Stimulated activated CD4-positive, alpha-beta T cell treated with anti-CD3 and anti-CD28 coated beads, Interleukin-4, amount 100 ng/mL, for 1 hour (primary cell): ENCODE measurements around the gene FBXO47.
"Not testable (repeated sequence)": the region's sequence is repeated elsewhere in the genome, so short reads cannot be mapped to it uniquely, and the experiment has no call there.

Experiments
- DNase-seq: peaks from one replicate; pipeline ENCODE4 v3.0.0-alpha.2; 2020

FBXO47 gene

DNA sequence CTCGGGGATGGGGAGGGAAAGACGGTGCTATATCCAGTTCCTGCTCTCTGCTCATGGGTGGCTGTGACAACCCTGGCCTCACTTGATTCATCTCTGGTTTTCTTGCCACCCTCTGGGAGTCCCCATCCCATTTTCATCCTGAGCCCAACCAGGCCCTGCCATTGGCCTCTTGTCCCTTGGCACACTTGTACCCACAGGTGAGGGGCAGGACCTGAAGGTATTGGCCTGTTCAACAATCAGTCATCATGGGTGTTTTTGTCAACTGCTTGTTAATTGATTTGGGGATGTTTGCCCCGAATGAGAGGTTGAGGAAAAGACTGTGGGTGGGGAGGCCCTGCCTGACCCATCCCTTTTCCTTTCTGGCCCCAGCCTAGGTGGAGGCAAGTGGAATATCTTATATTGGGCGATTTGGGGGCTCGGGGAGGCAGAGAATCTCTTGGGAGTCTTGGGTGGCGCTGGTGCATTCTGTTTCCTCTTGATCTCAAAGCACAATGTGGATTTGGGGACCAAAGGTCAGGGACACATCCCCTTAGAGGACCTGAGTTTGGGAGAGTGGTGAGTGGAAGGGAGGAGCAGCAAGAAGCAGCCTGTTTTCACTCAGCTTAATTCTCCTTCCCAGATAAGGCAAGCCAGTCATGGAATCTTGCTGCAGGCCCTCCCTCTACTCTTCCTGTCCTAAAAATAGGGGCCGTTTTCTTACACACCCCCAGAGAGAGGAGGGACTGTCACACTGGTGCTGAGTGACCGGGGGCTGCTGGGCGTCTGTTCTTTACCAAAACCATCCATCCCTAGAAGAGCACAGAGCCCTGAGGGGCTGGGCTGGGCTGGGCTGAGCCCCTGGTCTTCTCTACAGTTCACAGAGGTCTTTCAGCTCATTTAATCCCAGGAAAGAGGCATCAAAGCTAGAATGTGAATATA, 46.6 kb downstream of the FBXO47 start:
- DNase-seq, result no peak

- no peak for DNase-seq
These were observed 47.7 kb downstream of the FBXO47 start for GRCh38 chr17:38919316-38920078.

- no peak for DNase-seq
These were observed 48.3 kb downstream of the FBXO47 start for GRCh38 chr17:38918916-38919315.

DNA sequence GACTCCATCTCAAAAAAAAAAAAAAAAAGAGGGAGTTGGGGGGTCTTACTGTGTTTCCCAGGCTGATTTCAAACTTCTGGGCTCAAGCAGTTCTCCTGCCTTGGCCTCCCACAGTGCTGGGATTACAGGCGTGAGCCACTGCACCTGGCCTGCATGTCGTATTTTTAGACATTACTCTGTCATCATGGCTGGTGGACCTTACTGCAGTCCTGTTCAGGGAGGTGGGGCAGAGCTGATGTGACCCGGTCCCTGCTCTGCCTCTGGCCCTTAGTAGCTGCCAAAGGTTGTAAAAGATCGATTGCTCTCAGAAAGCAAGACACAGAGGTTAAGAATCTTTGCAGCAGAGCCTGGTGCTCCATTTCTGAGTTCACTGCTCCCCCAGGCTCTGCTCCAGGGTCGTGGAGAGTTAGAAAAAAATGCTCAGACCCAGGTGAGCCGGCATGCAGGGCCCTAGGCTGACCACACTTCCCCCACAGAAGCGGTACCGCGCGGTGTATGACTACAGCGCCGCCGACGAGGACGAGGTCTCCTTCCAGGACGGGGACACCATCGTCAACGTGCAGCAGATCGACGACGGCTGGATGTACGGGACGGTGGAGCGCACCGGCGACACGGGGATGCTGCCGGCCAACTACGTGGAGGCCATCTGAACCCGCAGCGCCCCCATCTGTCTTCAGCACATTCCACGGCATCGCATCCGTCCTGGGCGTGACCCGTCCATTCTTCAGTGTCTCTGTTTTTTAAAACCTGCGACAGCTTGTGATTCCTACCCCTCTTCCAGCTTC, 48.9 kb downstream of the FBXO47 start:
- DNase-seq, result no peak

DNA sequence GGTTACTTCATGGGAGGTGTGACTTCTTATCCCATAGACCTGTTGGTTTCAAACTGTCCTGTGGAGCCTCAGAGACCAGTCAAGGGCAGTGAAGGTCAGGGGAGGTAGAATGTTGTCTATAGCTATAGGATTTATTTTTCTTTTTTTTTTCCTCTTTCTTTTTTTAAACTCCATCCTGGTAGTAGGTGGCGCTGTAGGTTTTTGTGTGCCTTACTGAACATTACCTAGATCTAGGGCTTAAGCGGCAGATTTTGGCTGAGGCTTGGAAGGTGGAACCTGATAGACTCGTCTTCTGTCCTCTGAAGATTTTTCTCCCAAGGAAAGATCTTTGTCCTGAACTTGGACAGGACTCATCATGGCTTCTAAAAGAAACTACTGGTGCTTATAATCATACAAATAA, 49.9 kb downstream of the FBXO47 start:
- no peak for DNase-seq

DNA sequence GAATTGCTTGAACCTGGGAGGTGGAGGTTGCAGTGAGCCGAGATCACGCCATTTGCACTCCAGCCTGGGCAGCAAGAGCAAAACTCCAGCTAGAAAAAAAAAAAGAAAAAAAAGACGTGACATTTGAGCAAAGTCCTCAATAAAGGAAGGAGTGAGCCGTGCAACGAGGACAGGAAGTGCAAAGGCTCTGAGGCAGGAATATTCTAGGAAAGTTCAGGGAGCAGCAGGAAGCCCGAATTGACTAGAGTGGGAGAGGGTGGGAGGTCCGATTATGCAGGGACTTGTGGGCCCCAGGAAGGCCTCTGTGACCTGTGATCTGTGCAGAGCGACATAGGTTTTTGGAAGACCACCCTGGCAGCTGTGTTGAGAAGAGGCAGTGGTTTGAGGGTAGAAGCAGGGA, 50.4 kb downstream of the FBXO47 start:
- DNase-seq, result no peak

DNA sequence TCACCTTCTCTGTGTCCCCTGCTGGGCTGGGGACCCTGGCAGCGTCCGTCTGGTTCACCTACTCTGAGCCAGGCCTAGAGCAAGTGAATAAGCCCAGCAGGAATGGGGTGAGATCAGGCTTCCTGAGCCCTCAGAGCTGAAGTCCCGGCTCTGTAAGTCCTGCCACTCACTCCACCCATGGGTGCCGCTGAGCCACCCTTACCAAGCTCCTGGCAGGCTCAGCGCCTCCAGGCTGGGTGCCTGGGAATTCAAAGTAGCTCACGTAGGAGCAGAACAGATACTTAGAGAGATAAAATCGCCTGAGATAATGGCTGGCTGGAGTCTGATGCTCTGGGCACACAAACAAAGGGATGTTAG, 51.6 kb downstream of the FBXO47 start:
- DNase-seq, result no peak

DNA sequence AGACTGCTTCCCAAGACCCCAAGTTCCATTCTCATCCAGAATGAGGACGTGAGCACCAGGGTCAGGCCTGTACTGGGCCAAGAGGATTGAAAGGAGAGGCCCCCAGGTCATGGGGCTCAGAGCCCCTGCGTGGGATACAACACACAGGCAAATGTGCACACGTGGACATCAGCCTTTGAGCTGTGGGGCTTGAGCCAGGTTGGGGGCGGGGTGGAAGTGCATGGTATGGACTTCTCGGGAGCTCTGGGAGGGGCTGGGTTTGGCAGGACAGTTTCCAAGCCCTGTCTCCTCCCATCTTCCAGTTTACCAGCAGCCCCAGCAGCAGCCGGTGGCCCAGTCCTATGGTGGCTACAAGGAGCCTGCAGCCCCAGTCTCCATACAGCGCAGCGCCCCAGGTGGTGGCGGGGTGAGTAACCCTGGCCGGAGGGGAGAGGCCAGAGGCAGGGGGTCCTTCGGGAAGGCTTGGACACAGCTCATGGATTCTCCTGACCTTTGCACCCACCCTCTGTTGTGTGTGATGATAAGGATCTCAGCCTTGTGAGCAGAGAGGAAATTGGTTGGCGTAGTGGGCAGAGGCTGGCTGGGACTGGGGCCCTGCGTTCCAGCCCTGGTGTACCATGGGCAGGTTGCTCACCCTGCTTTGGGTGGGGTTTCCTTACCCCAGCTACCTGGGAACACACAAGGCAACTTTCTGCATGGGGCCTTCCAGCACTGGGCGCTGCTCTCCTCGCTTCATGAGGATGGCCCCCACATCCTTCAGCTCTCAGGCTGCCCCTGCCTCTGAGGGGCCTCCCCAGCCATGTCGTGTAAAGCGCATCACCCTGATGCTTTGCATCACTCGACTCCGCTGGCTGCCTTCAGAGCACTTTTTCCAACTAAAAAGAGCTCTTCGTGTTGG, 52.2 kb downstream of the FBXO47 start:
- no peak for DNase-seq

GRCh38 chr17:38912221-38912813, 54.9 kb downstream of the FBXO47 start:
- DNase-seq, result no peak

DNA sequence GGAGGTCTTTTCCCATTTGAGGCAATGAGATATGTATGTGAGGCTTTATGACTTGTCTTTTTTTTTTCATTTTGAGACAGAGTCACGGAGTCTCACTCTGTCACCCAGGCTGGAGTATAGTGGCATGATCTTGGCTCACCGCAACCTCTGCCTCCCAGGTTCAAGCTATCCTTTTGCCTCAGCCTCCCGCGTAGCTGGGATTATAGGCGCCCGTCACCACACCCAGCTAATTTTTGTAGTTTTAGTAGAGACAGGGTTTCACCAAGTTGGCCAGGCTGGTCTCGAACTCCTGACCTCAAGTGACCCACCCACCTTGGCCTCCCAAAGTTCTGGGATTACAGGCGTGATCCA, 55.5 kb downstream of the FBXO47 start:
- not testable (repeated sequence) for DNase-seq

GRCh38 chr17:38911081-38911730, 56.0 kb downstream of the FBXO47 start:
- DNase-seq, result no peak

GRCh38 chr17:38910325-38910724, 56.9 kb downstream of the FBXO47 start:
- DNase-seq, result no peak

DNA sequence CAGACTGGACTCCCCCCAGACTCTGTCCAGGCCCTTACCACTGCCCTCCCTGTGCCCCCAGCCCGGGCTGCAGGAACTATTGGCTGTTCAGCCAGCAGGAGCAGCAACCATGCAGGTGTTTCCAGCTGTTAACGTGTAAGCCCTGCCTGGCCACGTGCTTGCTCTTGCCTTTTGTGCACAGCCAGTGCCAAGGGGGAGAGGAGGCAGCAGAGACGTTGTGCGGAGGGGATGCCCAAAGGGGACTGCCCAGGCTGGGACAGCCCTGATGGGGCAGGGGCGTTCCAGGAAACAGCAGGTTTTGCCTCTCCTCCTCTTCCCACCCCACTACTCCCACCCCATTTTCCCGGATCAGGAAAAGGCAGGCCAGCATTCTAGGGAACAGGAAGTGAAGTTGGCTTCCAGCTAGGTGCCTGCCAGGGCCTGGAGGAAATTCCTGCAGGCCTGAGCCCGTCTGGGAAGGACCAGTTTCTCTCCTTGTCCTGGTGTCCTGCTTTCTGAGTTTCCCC, 58.5 kb downstream of the FBXO47 start:
- no peak for DNase-seq

DNA sequence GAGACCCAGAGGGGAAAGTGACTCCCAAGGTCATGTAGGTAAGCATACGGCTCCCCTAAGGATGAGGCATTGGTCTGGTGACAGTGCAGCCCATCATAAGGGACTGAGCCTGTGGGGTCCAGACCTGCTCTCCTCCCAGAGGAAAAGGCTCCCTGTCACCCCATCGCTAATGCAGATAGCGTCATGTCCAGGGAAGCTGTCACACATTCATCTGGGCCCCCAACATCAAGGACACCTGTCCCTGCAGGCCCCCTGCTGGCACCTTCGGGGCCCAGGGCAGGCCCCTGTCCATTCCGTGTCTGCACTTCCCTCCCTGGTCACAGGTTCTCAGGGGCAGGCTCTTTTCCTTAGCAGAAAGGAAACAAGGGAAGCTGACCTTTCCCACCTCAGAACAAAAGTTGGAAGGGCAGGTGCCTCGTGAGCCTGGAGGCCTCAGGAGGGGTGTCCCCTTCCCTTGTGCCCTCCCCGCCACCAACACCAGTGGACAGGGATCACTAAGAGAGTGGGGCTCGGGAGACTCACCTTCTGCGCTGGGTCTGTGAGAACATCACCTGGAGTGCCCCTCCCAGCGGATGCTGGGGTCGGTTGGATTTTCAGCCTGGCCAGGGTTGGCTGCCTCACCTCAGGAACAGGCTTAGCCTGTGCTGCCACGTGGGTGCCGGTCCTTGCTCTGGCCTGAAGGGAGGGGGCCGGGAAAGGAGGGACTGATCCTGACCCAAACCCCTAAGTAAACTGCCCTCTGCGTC, 59.1 kb downstream of the FBXO47 start:
- no peak for DNase-seq

- DNase-seq, result no peak
These were observed 60.6 kb downstream of the FBXO47 start for GRCh38 chr17:38906460-38907228.

GRCh38 chr17:38905375-38905774, 61.8 kb downstream of the FBXO47 start:
- no peak for DNase-seq

DNA sequence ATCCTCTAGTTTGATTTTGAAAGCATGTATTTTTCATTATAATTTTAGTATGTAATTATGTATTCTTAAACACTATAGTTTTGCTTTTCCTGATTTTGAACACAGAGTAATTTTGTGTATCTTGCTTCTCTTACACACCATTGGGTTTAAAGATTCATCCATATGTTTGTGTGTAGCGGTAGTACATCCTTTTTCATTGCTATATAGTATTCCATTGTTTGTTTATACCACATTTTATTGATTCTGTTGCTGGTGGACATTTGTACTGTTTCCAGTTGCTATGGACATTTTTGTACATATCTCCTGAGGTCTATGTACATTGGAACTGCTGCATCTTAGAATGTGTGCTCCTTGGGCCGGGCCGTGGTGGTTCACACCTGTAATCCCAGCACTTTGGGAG, 62.3 kb downstream of the FBXO47 start:
- DNase-seq, result no peak

DNA sequence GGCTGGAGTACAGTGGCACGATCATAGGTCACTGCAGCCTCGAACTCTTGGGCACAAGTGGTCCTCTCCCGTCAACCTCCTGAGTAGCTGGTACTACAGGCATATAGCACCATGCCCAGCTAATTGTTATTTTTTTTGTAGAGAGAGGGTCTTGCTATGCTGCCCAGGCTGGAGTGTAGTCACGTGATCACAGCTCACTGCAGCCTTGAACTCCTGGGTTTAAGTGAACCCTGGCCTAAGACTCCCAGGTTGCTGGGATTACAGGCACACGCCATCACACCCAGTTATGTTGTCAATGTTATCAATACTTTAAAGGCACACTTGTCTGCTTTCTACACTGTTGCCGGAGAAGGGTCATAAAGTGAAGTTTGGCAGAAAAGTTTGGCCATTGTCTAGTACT, 63.8 kb downstream of the FBXO47 start:
- no peak for DNase-seq

- DNase-seq, result no peak
These were observed 66.1 kb downstream of the FBXO47 start for GRCh38 chr17:38900978-38901656.
